K562 (cell line): ENCODE results near the gene AGAP1. TPM values are rescaled to one million over a fixed set of nuclear protein-coding genes. Genes with fewer than 3 reads are reported as not detected.

Source experiments
- ATAC-seq: fragments of 200-7000 bp; cut with Tn5 transposase; 3 replicates; pipeline ENCODE4 v1.9.1; 2020; ENCODE audit warnings: moderate library complexity
- BruUV-seq: library from RNA; stranded (reverse); fragments of 400-500 nt; replicated peaks from 2 replicates; lab custom pipeline; 2021; lab: Mats Ljungman, UMichigan
- CTCF ChIA-PET: fragments of 300-600 bp; formaldehyde crosslinking; extraction: SDS; loops from one replicate; lab custom pipeline; 2021; ENCODE audit warnings: low intra/inter-chr PET ratio; lab: Yijun Ruan, JAX
- POLR2A ChIA-PET: fragments of 300-600, 350-650 bp; sonication (Branson Sonifier 250); formaldehyde crosslinking; extraction: SDS; loops from one replicate; lab custom pipeline; 2021; ENCODE audit warnings: antibody characterized with exemption, inconsistent platforms; lab: Yijun Ruan, JAX
- DNase-seq, 4 experiments: peaks; one replicate each; pipeline versions ENCODE4 v3.0.0 to v3.0.0-alpha.2; 2011 to 2018; ENCODE audit warnings: low spot score in 3 of 4, mixed read lengths in 3 of 4; ENCODE audit errors: extremely low read depth in 1 of 4
- FAIRE-seq: peaks from 2 replicates; lab custom pipeline; 2011; peaks lifted over from hg19 to GRCh38; lab: Jason Lieb, UNC
- H2AFZ ChIP-seq: 2 replicates; pipeline ENCODE4 v1.6.0; 2011; ENCODE audit warnings: low read depth, low read length, control low read depth, inconsistent platforms
- H3K27ac ChIP-seq: fragments of 200-600 bp; 3 replicates; pipeline ENCODE4 v1.8.0; 2011; ENCODE audit warnings: low read depth, mild to moderate bottlenecking, control low read depth, inconsistent platforms, low read length, moderate library complexity, mixed read lengths; ENCODE audit errors: extremely low read depth
- H3K27me3 ChIP-seq, 2 experiments: fragments of 300-600 bp in 1 of 2; 2 replicates in 1 of 2; 3 replicates in 1 of 2; pipeline versions ENCODE4 v1.6.0 to v1.8.0; 2011; ENCODE audit warnings: inconsistent platforms in 2 of 2, low read length in 2 of 2, mild to moderate bottlenecking in 1 of 2, mixed read lengths in 1 of 2, moderate library complexity in 1 of 2; ENCODE audit not compliant: control insufficient read depth in 2 of 2, insufficient read depth in 2 of 2
- H3K36me3 ChIP-seq: fragments of 300-600 bp; 3 replicates; pipeline ENCODE4 v1.8.0; 2011; ENCODE audit warnings: mild to moderate bottlenecking, low read length, inconsistent platforms; ENCODE audit not compliant: control insufficient read depth, insufficient read depth
- H3K4me1 ChIP-seq, 2 experiments: fragments of 200-600 bp in 1 of 2; replicated peaks in 1 of 2; 2 replicates in 1 of 2; 3 replicates in 1 of 2; pipeline versions ENCODE4 v1.5.1 to v1.8.0; 2011; ENCODE audit warnings: inconsistent platforms in 2 of 2, low read length in 2 of 2, mild to moderate bottlenecking in 1 of 2, mixed read lengths in 1 of 2, moderate library complexity in 1 of 2; ENCODE audit not compliant: control insufficient read depth in 2 of 2, insufficient read depth in 2 of 2
- H3K4me2 ChIP-seq: 2 replicates; pipeline ENCODE4 v1.6.1; 2011; ENCODE audit warnings: low read length, control low read depth, inconsistent platforms, mixed read lengths; ENCODE audit not compliant: insufficient read depth
- H3K4me3 ChIP-seq: fragments of 200-600 bp; sonication (generic), shearing (Covaris generic); 2 replicates; pipeline ENCODE4 v1.5.1; 2016; ENCODE audit warnings: control low read depth, inconsistent platforms
- H3K79me2 ChIP-seq: fragments of 200-600 bp; 3 replicates; pipeline ENCODE4 v1.8.0; 2011; ENCODE audit warnings: low read length, inconsistent platforms; ENCODE audit not compliant: control insufficient read depth, insufficient read depth
- H3K9ac ChIP-seq, 2 experiments: 2 replicates each; pipeline versions ENCODE4 v1.6.0 to v1.6.1; 2011; ENCODE audit warnings: low read depth in 2 of 2, low read length in 2 of 2, control low read depth in 1 of 2, inconsistent platforms in 1 of 2, mild to moderate bottlenecking in 1 of 2, mixed read lengths in 1 of 2; ENCODE audit not compliant: insufficient read depth in 1 of 2
- H3K9me1 ChIP-seq: one replicate; pipeline ENCODE4 v1.6.0; 2011; ENCODE audit warnings: inconsistent platforms, mild to moderate bottlenecking, low read length, moderate library complexity; ENCODE audit not compliant: control insufficient read depth, insufficient read depth
- H3K9me3 ChIP-seq: replicated peaks from 2 replicates; pipeline ENCODE4 v1.5.1; 2011; ENCODE audit warnings: low read depth, low read length, inconsistent platforms; ENCODE audit not compliant: control insufficient read depth, insufficient read depth
- H4K20me1 ChIP-seq: replicated peaks from 2 replicates; pipeline ENCODE4 v1.6.1; 2011; ENCODE audit warnings: low read length, inconsistent platforms, mixed read lengths; ENCODE audit not compliant: control insufficient read depth, insufficient read depth
- ARNT ChIP-seq, 2 experiments: fragments of 450-650 bp; IDR thresholded peaks; 2 replicates each; pipeline ENCODE4 v1.6.1; 2016; ENCODE audit warnings: mild to moderate bottlenecking in 1 of 2
- ATF7 ChIP-seq: fragments of 450-650 bp; IDR thresholded peaks from 2 replicates; pipeline ENCODE4 v1.7.1; 2014; ENCODE audit warnings: mild to moderate bottlenecking, moderate library complexity
- CHD1 ChIP-seq: fragments of 200-600 bp; sonication (generic); IDR thresholded peaks from one replicate; pipeline ENCODE4 v1.6.1; 2012; ENCODE audit warnings: mild to moderate bottlenecking, moderate library complexity, low read length, inconsistent platforms
- ESRRB ChIP-seq: fragments of 250-450 bp; sonication (Bioruptor Pico); IDR thresholded peaks from 2 replicates; pipeline ENCODE4 v1.5.0; 2020; ENCODE audit warnings: mild to moderate bottlenecking, moderate library complexity, borderline replicate concordance
- HMG20A ChIP-seq: fragments of 450-650 bp; formaldehyde crosslinking; conservative IDR thresholded peaks from 2 replicates; pipeline ENCODE4 v1.4.0; 2020; ENCODE audit warnings: mild to moderate bottlenecking, mixed read lengths
- RUNX1 ChIP-seq: sonication (generic); IDR thresholded peaks from 2 replicates; pipeline ENCODE4 v1.6.1; 2016; ENCODE audit warnings: antibody characterized with exemption, low read depth
- TAF1 ChIP-seq: IDR thresholded peaks from 2 replicates; pipeline ENCODE4 v1.6.1; 2011; ENCODE audit warnings: mild to moderate bottlenecking, low read length, moderate library complexity; ENCODE audit not compliant: insufficient read depth, control insufficient read depth, severe bottlenecking; ENCODE audit errors: extremely low read depth
- ZBTB34 ChIP-seq: fragments of 250-450 bp; sonication (Bioruptor Pico); IDR thresholded peaks from 2 replicates; pipeline ENCODE4 v1.8.0; 2021; ENCODE audit warnings: mild to moderate bottlenecking, moderate library complexity
- ZC3H8 ChIP-seq: fragments of 450-650 bp; IDR thresholded peaks from 2 replicates; pipeline ENCODE4 v1.6.1; 2017
- ZNF23 ChIP-seq: fragments of 250-450 bp; sonication (Bioruptor Pico); IDR thresholded peaks from 2 replicates; pipeline ENCODE4 v1.4.0; 2020; ENCODE audit warnings: mild to moderate bottlenecking
- ZNF41 ChIP-seq: fragments of 250-450 bp; sonication (Bioruptor Pico); conservative IDR thresholded peaks from 2 replicates; pipeline ENCODE4 v1.4.0; 2020; ENCODE audit warnings: mild to moderate bottlenecking
- ZNF785 ChIP-seq: fragments of 250-450 bp; sonication (Bioruptor Pico); IDR thresholded peaks from 2 replicates; pipeline ENCODE4 v1.4.0; 2020; ENCODE audit warnings: mild to moderate bottlenecking
- WGBS: fragments of 100-300 bp; shearing (Covaris generic); methylation state at CpG from one replicate; pipeline ENCODE4 v1.1.6; 2016; ENCODE audit warnings: low coverage, mixed read lengths; ENCODE audit not compliant: insufficient coverage; ENCODE audit errors: missing lambda C conversion rate; 5-methylcytosine and 5-hydroxymethylcytosine counted together
- in situ Hi-C: fragments of 300-500 bp; cut with MboI; formaldehyde crosslinking; loops from 4 replicates; pipeline ENCODE4 v1.15.0; 2018; ENCODE audit warnings: inconsistent platforms, mixed read lengths
- intact Hi-C: fragments of 100-400 bp; cut with micrococcal nuclease; formaldehyde crosslinking; loops from 2 replicates; pipeline ENCODE4 v1.14.2; 2022
- polyA plus RNA-seq, 8 experiments: library from polyadenylated mRNA; depleted of rRNA in 4 of 8; stranded (reverse) in 5 of 8; unstranded in 3 of 8; fragments of >200 nt; fragmentation: Nextera tagmentation in 2 of 8; fragmentation: Illumina TruSeq in 1 of 8; extraction: Ambion mirVana in 2 of 8; extraction: Trizol in 1 of 8; gene quantifications; 2 replicates each; pipeline versions ENCODE4 v1.2.1 to v1.2.3, GENCODE V29; 2011 to 2014; ENCODE audit warnings: inconsistent platforms in 1 of 8, missing spikeins in 1 of 8
- total RNA-seq, 7 experiments: library from RNA; depleted of rRNA in 6 of 7; stranded (reverse); fragments of >200 nt in 6 of 7; fragmentation: Illumina TruSeq in 2 of 7; extraction: Trizol in 2 of 7; gene quantifications; 2 replicates each; pipeline versions ENCODE4 v1.2.1 to v1.2.3, GENCODE V29; 2011 to 2021; ENCODE audit warnings: low replicate concordance in 1 of 7
- TF ChIP-seq, protein P1 (sequence below): fragments of 250-450 bp; sonication (Bioruptor Pico); IDR thresholded peaks from 2 replicates; pipeline ENCODE4 v1.9.0; 2021; ENCODE audit warnings: mild to moderate bottlenecking
- TF ChIP-seq, protein P2 (sequence below): fragments of 200-800 bp; sonication (Bioruptor generic); IDR thresholded peaks from 2 replicates; pipeline ENCODE4 v1.6.1; 2016; ENCODE audit warnings: missing genetic modification characterization, missing compliant biosample characterization

The AGAP1 gene
- total and polyA plus RNA-seq, 9 of the 15 experiments (the other 6 are each of a cell fraction or from before 2014, with no cell fraction given), result 1.3 to 24.0 (median 10.6) TPM

DNA sequence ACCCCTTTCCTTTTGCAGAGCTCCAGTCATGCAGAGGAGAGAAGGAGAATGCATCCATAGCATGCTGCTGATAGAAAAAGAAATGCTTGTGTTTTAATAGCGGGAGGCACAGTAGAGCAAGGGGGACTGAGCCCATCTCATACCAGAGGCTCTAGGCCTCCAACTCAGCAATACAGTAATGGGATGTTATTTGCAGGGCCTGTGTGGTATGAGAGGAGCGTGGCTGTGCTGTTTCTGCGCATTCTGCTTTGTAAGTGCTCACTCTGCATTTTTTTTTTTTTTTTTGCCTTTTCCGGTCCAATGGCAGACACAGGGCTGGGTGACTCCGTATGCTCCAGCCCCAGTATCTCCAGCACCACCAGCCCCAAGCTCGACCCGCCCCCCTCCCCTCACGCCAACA lies 474.3 kb downstream of the AGAP1 start:
- H3K4me2 ChIP-seq, result no peak overlapping the region
- H3K4me3 ChIP-seq, result no peak overlapping the region
- FAIRE-seq (no peak), ATAC-seq (no peak)
- H3K9me3 ChIP-seq, result no peaks in the 10 kb centered on the region
- no peak overlapping the region for H3K27ac ChIP-seq
- no peaks in the 10 kb centered on the region for H3K79me2 ChIP-seq
- no peak overlapping the region for H2AFZ ChIP-seq
- BruUV-seq, result no TSS peak
- TF ChIP-seq RUNX1 (no peak), ZBTB34 (no peak), ZC3H8 (no peak), CHD1 (no peak), ZNF23 (CRISPR knock-in tag) (no peak), ZNF785 (no peak), ATF7 (no peak), ARNT (IDR thresholded peaks at IDR 0.05) (no peak), TAF1 (no peak), ESRRB (CRISPR knock-in tag) (no peak), HMG20A (no peak), ZNF41 (no peak)
- TF ChIP-seq, protein P1, sequence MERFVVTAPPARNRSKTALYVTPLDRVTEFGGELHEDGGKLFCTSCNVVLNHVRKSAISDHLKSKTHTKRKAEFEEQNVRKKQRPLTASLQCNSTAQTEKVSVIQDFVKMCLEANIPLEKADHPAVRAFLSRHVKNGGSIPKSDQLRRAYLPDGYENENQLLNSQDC, result no peak
- TF ChIP-seq, protein P2, sequence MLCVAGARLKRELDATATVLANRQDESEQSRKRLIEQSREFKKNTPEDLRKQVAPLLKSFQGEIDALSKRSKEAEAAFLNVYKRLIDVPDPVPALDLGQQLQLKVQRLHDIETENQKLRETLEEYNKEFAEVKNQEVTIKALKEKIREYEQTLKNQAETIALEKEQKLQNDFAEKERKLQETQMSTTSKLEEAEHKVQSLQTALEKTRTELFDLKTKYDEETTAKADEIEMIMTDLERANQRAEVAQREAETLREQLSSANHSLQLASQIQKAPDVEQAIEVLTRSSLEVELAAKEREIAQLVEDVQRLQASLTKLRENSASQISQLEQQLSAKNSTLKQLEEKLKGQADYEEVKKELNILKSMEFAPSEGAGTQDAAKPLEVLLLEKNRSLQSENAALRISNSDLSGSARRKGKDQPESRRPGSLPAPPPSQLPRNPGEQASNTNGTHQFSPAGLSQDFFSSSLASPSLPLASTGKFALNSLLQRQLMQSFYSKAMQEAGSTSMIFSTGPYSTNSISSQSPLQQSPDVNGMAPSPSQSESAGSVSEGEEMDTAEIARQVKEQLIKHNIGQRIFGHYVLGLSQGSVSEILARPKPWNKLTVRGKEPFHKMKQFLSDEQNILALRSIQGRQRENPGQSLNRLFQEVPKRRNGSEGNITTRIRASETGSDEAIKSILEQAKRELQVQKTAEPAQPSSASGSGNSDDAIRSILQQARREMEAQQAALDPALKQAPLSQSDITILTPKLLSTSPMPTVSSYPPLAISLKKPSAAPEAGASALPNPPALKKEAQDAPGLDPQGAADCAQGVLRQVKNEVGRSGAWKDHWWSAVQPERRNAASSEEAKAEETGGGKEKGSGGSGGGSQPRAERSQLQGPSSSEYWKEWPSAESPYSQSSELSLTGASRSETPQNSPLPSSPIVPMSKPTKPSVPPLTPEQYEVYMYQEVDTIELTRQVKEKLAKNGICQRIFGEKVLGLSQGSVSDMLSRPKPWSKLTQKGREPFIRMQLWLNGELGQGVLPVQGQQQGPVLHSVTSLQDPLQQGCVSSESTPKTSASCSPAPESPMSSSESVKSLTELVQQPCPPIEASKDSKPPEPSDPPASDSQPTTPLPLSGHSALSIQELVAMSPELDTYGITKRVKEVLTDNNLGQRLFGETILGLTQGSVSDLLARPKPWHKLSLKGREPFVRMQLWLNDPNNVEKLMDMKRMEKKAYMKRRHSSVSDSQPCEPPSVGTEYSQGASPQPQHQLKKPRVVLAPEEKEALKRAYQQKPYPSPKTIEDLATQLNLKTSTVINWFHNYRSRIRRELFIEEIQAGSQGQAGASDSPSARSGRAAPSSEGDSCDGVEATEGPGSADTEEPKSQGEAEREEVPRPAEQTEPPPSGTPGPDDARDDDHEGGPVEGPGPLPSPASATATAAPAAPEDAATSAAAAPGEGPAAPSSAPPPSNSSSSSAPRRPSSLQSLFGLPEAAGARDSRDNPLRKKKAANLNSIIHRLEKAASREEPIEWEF, result no peak
- TF ChIP-seq, all 486 proteins: peak for 0
- in situ Hi-C loops (no loop called here), intact Hi-C loops (no loop called here)
- no peak overlapping the region for H3K9ac ChIP-seq
- peaks cover 10% of the 10 kb centered on the region; the same call in 2 of the 3 replicates for H3K36me3 ChIP-seq
- H3K9me1 ChIP-seq, result no peaks in the 10 kb centered on the region
- no CpG with 5 or more reads among the region's 8 CpGs for WGBS
- POLR2A ChIA-PET, result interaction anchor here (0.6 kb wide), 1 partner anchor 128 kb away, joined by 3 read pairs; no protein-coding TSS in a partner anchor
- H3K27me3 ChIP-seq, result no peaks in the 10 kb centered on the region
- H4K20me1 ChIP-seq, result no peaks in the 10 kb centered on the region
- CTCF ChIA-PET, result no interaction called here
- DNase-seq, result no peak
- no peaks in the 10 kb centered on the region for H3K4me1 ChIP-seq
